K562 (cell line): ENCODE data around the gene ZFP57. TPM values are rescaled to one million over a fixed set of nuclear protein-coding genes. Genes with fewer than 3 reads are reported as not detected.

ENCODE experiments used
- KLF16 ChIP-seq: IDR thresholded peaks from 2 replicates; pipeline ENCODE4 v1.6.1; 2016; ENCODE audit warnings: antibody characterized with exemption
- KLF6 ChIP-seq: fragments of 250-450 bp; sonication (Bioruptor Pico); IDR thresholded peaks from 2 replicates; pipeline ENCODE4 v1.4.0; 2020; ENCODE audit warnings: mild to moderate bottlenecking, moderate library complexity, borderline replicate concordance
- PHF21A ChIP-seq: fragments of 450-650 bp; IDR thresholded peaks from 2 replicates; pipeline ENCODE4 v1.6.1; 2017; ENCODE audit warnings: low read depth, borderline replicate concordance
- POLR3G ChIP-seq: IDR thresholded peaks from 2 replicates; pipeline ENCODE4 v1.6.1; 2011; ENCODE audit not compliant: insufficient read length, insufficient replicate concordance; ENCODE audit errors: extremely low read depth
- PTTG1 ChIP-seq: fragments of 450-650 bp; IDR thresholded peaks from 2 replicates; pipeline ENCODE4 v1.6.1; 2016; ENCODE audit warnings: low read depth, mild to moderate bottlenecking, missing genetic modification characterization, missing compliant biosample characterization
- RB1 ChIP-seq: fragments of 450-650 bp; IDR thresholded peaks from 2 replicates; pipeline ENCODE4 v1.6.1; 2017; ENCODE audit warnings: low read depth, mild to moderate bottlenecking
- TAF1 ChIP-seq: IDR thresholded peaks from 2 replicates; pipeline ENCODE4 v1.6.1; 2011; ENCODE audit warnings: mild to moderate bottlenecking, low read length, moderate library complexity; ENCODE audit not compliant: insufficient read depth, control insufficient read depth, severe bottlenecking; ENCODE audit errors: extremely low read depth
- TFAM ChIP-seq: fragments of 250-450 bp; sonication (Bioruptor Pico); conservative IDR thresholded peaks from 2 replicates; pipeline ENCODE4 v1.5.0; 2021; ENCODE audit warnings: mild to moderate bottlenecking, moderate library complexity
- ZKSCAN3 ChIP-seq: fragments of 250-450 bp; sonication (Bioruptor Pico); IDR thresholded peaks from 2 replicates; pipeline ENCODE4 v1.4.0; 2020
- ZNF324 ChIP-seq: fragments of 250-450 bp; sonication (Bioruptor Pico); IDR thresholded peaks from 2 replicates; pipeline ENCODE4 v1.4.0; 2020; ENCODE audit warnings: mild to moderate bottlenecking
- ZNF695 ChIP-seq: fragments of 450-650 bp; formaldehyde crosslinking; IDR thresholded peaks from 2 replicates; pipeline ENCODE4 v1.4.0; 2020; ENCODE audit warnings: mild to moderate bottlenecking, moderate library complexity
- ZNF77 ChIP-seq: fragments of 250-450 bp; sonication (Bioruptor Pico); IDR thresholded peaks from 2 replicates; pipeline ENCODE4 v1.5.0; 2020
- polyA plus RNA-seq, 8 experiments: library from polyadenylated mRNA; depleted of rRNA in 4 of 8; stranded (reverse) in 5 of 8; unstranded in 3 of 8; fragments of >200 nt; fragmentation: Nextera tagmentation in 2 of 8; fragmentation: Illumina TruSeq in 1 of 8; extraction: Ambion mirVana in 2 of 8; extraction: Trizol in 1 of 8; gene quantifications; 2 replicates each; pipeline versions ENCODE4 v1.2.1 to v1.2.3, GENCODE V29; 2011 to 2014; ENCODE audit warnings: inconsistent platforms in 1 of 8, missing spikeins in 1 of 8
- total RNA-seq, 7 experiments: library from RNA; depleted of rRNA in 6 of 7; stranded (reverse); fragments of >200 nt in 6 of 7; fragmentation: Illumina TruSeq in 2 of 7; extraction: Trizol in 2 of 7; gene quantifications; 2 replicates each; pipeline versions ENCODE4 v1.2.1 to v1.2.3, GENCODE V29; 2011 to 2021; ENCODE audit warnings: low replicate concordance in 1 of 7
- TF ChIP-seq, protein P1 (sequence below): sonication (generic); formaldehyde crosslinking; IDR thresholded peaks from 2 replicates; pipeline ENCODE4 v1.8.0; 2022; ENCODE audit warnings: mild to moderate bottlenecking, missing genetic modification reagents
- TF ChIP-seq, protein P2 (sequence below): fragments of 250-450 bp; sonication (Bioruptor Pico); IDR thresholded peaks from 2 replicates; pipeline ENCODE4 v1.5.0; 2021
- TF ChIP-seq, protein P3 (sequence below): sonication (generic); formaldehyde crosslinking; IDR thresholded peaks from 2 replicates; pipeline ENCODE4 v1.8.0; 2022; ENCODE audit warnings: mild to moderate bottlenecking, missing genetic modification reagents, borderline replicate concordance
- TF ChIP-seq, protein P4 (sequence below), 2 experiments: fragments of 450-650 bp in 1 of 2; sonication (generic) in 1 of 2; formaldehyde crosslinking; conservative IDR thresholded peaks; 2 replicates each; pipeline versions ENCODE4 v1.4.0 to v1.8.1; 2020 to 2022; ENCODE audit warnings: mild to moderate bottlenecking in 1 of 2, missing genetic modification reagents in 1 of 2
- TF ChIP-seq, protein P5 (sequence below): IDR thresholded peaks from 2 replicates; pipeline ENCODE4 v1.6.1; 2011; ENCODE audit warnings: borderline replicate concordance, low read depth, mild to moderate bottlenecking, moderate library complexity, low read length; ENCODE audit not compliant: insufficient read depth, poor library complexity, severe bottlenecking

Gene ZFP57
- total and polyA plus RNA-seq, 9 of the 15 experiments (the other 6 are each of a cell fraction or from before 2014, with no cell fraction given), result 0.04 to 0.28 (median 0.13) TPM

DNA sequence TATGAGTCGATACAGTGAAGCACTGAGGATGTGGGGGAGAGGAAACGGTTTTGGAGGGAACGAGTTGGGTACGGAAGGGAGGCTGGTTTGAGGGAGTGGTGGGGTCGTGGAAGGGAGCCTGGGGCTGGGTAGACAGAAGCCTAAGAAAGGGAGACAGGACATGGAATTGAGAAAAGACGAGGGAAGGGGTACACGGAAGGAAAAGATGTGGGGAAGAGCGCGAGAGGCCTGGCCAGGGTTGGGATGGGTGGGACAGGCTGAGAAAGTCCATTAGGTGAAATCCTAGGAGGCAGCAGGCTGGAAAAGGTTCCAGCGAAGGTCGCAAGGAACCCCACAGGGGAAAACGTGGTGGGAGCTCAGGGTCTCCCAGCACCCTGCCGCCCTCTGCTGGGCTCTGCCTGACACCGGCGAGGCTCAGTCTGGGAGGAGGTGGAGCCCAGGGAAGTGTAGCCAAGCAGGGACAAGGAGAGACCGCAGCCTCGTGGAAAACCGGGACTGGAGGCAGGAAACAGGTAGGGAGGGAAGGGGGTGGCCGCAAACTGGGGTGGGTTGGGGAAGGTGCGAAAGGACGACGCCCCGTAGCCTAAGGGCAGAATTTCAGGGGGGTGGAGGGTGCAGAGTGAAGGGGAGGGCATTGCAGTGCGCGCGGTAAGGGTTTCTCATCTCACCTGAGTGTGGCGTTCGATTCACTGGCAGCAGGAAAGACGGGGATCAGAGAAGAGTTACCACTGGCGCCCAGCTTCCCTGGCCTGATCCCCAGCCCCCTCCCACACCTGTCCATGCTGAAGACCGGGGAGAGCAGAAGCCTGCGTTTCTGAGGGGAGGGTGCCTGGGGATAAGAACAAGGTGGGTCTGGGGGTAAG lies 52.3 kb downstream of the ZFP57 start (continued):
- TF ChIP-seq, protein P1, sequence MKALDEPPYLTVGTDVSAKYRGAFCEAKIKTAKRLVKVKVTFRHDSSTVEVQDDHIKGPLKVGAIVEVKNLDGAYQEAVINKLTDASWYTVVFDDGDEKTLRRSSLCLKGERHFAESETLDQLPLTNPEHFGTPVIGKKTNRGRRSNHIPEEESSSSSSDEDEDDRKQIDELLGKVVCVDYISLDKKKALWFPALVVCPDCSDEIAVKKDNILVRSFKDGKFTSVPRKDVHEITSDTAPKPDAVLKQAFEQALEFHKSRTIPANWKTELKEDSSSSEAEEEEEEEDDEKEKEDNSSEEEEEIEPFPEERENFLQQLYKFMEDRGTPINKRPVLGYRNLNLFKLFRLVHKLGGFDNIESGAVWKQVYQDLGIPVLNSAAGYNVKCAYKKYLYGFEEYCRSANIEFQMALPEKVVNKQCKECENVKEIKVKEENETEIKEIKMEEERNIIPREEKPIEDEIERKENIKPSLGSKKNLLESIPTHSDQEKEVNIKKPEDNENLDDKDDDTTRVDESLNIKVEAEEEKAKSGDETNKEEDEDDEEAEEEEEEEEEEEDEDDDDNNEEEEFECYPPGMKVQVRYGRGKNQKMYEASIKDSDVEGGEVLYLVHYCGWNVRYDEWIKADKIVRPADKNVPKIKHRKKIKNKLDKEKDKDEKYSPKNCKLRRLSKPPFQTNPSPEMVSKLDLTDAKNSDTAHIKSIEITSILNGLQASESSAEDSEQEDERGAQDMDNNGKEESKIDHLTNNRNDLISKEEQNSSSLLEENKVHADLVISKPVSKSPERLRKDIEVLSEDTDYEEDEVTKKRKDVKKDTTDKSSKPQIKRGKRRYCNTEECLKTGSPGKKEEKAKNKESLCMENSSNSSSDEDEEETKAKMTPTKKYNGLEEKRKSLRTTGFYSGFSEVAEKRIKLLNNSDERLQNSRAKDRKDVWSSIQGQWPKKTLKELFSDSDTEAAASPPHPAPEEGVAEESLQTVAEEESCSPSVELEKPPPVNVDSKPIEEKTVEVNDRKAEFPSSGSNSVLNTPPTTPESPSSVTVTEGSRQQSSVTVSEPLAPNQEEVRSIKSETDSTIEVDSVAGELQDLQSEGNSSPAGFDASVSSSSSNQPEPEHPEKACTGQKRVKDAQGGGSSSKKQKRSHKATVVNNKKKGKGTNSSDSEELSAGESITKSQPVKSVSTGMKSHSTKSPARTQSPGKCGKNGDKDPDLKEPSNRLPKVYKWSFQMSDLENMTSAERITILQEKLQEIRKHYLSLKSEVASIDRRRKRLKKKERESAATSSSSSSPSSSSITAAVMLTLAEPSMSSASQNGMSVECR (CRISPR knock-in tag), result 0 out of 2 replicates have a peak, but pooled peaks have one; percentile 22
- TF ChIP-seq ZNF324 (CRISPR knock-in tag), result no peak
- no peak for TF ChIP-seq POLR3G
- TF ChIP-seq, protein P2, sequence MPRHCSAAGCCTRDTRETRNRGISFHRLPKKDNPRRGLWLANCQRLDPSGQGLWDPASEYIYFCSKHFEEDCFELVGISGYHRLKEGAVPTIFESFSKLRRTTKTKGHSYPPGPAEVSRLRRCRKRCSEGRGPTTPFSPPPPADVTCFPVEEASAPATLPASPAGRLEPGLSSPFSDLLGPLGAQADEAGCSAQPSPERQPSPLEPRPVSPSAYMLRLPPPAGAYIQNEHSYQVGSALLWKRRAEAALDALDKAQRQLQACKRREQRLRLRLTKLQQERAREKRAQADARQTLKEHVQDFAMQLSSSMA (CRISPR knock-in tag), result no peak
- TF ChIP-seq, protein P3, sequence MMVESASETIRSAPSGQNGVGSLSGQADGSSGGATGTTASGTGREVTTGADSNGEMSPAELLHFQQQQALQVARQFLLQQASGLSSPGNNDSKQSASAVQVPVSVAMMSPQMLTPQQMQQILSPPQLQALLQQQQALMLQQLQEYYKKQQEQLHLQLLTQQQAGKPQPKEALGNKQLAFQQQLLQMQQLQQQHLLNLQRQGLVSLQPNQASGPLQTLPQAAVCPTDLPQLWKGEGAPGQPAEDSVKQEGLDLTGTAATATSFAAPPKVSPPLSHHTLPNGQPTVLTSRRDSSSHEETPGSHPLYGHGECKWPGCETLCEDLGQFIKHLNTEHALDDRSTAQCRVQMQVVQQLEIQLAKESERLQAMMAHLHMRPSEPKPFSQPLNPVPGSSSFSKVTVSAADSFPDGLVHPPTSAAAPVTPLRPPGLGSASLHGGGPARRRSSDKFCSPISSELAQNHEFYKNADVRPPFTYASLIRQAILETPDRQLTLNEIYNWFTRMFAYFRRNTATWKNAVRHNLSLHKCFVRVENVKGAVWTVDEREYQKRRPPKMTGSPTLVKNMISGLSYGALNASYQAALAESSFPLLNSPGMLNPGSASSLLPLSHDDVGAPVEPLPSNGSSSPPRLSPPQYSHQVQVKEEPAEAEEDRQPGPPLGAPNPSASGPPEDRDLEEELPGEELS (CRISPR knock-in tag), result no peak
- TF ChIP-seq PTTG1 (tag), result no peak
- TF ChIP-seq ZNF695 (CRISPR knock-in tag), result no peak
- peak; percentile 77; the same call in 1 of the 2 replicates for TF ChIP-seq RB1
- peak; percentile 26; the same call in 1 of the 2 replicates for TF ChIP-seq PHF21A
- no peak for TF ChIP-seq ZNF77
- TF ChIP-seq, protein P4, sequence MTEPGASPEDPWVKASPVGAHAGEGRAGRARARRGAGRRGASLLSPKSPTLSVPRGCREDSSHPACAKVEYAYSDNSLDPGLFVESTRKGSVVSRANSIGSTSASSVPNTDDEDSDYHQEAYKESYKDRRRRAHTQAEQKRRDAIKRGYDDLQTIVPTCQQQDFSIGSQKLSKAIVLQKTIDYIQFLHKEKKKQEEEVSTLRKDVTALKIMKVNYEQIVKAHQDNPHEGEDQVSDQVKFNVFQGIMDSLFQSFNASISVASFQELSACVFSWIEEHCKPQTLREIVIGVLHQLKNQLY (CRISPR knock-in tag; conservative IDR thresholded peaks at IDR 0.05), result no peak
- peak; percentile 33 for TF ChIP-seq TAF1
- peak; percentile 62 for TF ChIP-seq KLF16
- no peak for TF ChIP-seq ZKSCAN3 (CRISPR knock-in tag)
- no peak for TF ChIP-seq TFAM
- TF ChIP-seq KLF6, result no peak
- TF ChIP-seq, protein P5, sequence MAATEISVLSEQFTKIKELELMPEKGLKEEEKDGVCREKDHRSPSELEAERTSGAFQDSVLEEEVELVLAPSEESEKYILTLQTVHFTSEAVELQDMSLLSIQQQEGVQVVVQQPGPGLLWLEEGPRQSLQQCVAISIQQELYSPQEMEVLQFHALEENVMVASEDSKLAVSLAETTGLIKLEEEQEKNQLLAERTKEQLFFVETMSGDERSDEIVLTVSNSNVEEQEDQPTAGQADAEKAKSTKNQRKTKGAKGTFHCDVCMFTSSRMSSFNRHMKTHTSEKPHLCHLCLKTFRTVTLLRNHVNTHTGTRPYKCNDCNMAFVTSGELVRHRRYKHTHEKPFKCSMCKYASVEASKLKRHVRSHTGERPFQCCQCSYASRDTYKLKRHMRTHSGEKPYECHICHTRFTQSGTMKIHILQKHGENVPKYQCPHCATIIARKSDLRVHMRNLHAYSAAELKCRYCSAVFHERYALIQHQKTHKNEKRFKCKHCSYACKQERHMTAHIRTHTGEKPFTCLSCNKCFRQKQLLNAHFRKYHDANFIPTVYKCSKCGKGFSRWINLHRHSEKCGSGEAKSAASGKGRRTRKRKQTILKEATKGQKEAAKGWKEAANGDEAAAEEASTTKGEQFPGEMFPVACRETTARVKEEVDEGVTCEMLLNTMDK, result peak; percentile 99
